Breast epithelium (tissue), 4 donors: ENCODE measurements around the gene ARRDC5. TPM values are rescaled to one million over a fixed set of nuclear protein-coding genes. Genes with fewer than 3 reads are reported as not detected.
"Not testable (repeated sequence)": the region's sequence is repeated elsewhere in the genome, so short reads cannot be mapped to it uniquely, and the experiment has no call there.

Source experiments
- DNase-seq, 2 donors: peaks; one replicate each; pipeline ENCODE4 v3.0.0-alpha.2; 2019; ENCODE audit warnings: low spot score in 2 of 2
- H3K27ac ChIP-seq, 2 donors: fragments of 200-600 bp; sonication (generic) in 1 of 2; one replicate each; pipeline ENCODE4 v1.5.1; 2016 to 2019; ENCODE audit warnings: mild to moderate bottlenecking in 1 of 2
- H3K27me3 ChIP-seq, 2 donors: fragments of 200-600 bp; sonication (generic) in 1 of 2; one replicate each; pipeline versions ENCODE4 v1.5.1 to v1.6.0; 2017 to 2019; ENCODE audit warnings: control low read depth in 1 of 2, mild to moderate bottlenecking in 1 of 2
- H3K36me3 ChIP-seq: fragments of 200-600 bp; one replicate; pipeline ENCODE4 v1.5.1; 2019
- H3K4me1 ChIP-seq, 2 donors: fragments of 200-600 bp; sonication (generic); one replicate each; pipeline ENCODE4 v1.5.1; 2016 to 2019; ENCODE audit warnings: control low read depth in 1 of 2
- H3K4me3 ChIP-seq, 3 donors: fragments of 200-600 bp; sonication (generic); 1 replicate in 2 of 3; 2 replicates in 1 of 3; pipeline ENCODE4 v1.5.1; 2016 to 2019; ENCODE audit warnings: mild to moderate bottlenecking in 3 of 3, moderate library complexity in 2 of 3
- H3K9me3 ChIP-seq, 2 donors: fragments of 200-600 bp; sonication (generic) in 1 of 2; one replicate each; pipeline ENCODE4 v1.5.1; 2016 to 2019; ENCODE audit warnings: control low read depth in 1 of 2
- POLR2A ChIP-seq: fragments of 450-650 bp; IDR thresholded peaks from one replicate; pipeline ENCODE4 v1.6.1; 2016; ENCODE audit warnings: antibody characterized with exemption, mild to moderate bottlenecking, moderate library complexity
- POLR2AphosphoS5 ChIP-seq, 3 donors: sonication (generic); formaldehyde crosslinking; IDR thresholded peaks; one replicate each; pipeline ENCODE4 v1.6.1; 2017; ENCODE audit warnings: antibody characterized with exemption in 3 of 3
- intact Hi-C: fragments of 100-400 bp; cut with DNase I; formaldehyde crosslinking; loops from one replicate; pipeline ENCODE4 v1.15.1; 2023; ENCODE audit warnings: low total_unique reads
- total RNA-seq, 3 donors: library from RNA; depleted of rRNA; stranded (reverse); fragments of >200 nt; gene quantifications; one replicate each; pipeline ENCODE4 v1.1.0, GENCODE V29; 2016
- TF ChIP-seq, protein P1 (sequence below), 3 donors: fragments of 450-650 bp; IDR thresholded peaks; one replicate each; pipeline ENCODE4 v1.5.1; 2016 to 2017; ENCODE audit warnings: antibody characterized with exemption in 3 of 3, mild to moderate bottlenecking in 3 of 3, moderate library complexity in 3 of 3

ARRDC5 gene
- total RNA-seq, 3 donors from 2014 or later = 0.64 TPM; not detected in 2

DNA sequence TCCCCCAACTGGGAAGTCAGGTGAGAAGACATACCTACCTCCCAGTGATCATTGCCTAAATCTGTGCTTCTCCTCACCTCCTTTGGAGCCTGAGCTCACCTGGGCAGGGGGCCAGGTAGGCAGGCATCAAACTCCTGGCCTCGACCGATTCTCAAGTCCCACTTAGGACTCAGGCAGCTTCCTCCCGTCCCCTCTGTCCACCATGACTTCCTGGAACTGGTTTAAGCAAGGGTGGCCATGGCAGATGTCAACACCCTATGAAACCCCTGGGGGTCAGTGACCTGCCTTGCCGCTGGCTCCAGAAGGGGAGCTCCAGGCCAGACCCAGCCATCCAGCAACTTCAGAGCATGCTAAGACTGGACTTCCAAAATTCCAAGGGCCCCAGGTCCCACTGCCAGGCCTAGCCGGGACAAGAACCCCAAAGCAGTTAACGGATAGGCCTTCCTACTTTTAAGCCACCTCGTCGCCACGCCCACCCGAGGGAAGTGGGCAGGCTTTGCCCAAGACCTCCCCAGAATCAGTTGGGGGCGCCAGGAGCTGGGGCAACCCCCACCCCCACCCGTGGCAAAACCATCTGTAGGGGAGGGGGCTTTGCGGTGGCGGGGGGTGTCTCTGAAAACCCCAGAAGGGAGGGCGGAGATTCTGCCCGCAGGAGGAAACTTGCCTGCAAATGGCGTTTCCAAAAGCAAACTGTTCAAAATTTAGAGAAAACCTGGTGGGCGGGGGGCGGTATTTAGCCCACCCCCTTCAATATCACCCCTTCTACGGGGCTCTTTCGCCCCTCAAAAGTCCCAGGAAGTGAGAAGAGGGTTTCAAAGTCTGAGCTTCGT lies 35.9 kb downstream of the ARRDC5 start:
- H3K9me3 ChIP-seq = no peaks in the 10 kb centered on the region
- intact Hi-C loops = loop anchor here (10.0 kb wide), 1 partner anchor 52 kb away; no protein-coding TSS in a partner anchor
- H3K27me3 ChIP-seq = no peaks in the 10 kb centered on the region
- H3K27ac ChIP-seq = peak overlapping the region; percentile 90 to 97
- H3K4me1 ChIP-seq = no peaks in the 10 kb centered on the region
- DNase-seq = peak; percentile 47 to 67
- no peaks in the 10 kb centered on the region for H3K36me3 ChIP-seq
- TF ChIP-seq POLR2A (no peak), POLR2AphosphoS5 (IDR thresholded peaks at IDR 0.05) (no peak)
- TF ChIP-seq, protein P1, sequence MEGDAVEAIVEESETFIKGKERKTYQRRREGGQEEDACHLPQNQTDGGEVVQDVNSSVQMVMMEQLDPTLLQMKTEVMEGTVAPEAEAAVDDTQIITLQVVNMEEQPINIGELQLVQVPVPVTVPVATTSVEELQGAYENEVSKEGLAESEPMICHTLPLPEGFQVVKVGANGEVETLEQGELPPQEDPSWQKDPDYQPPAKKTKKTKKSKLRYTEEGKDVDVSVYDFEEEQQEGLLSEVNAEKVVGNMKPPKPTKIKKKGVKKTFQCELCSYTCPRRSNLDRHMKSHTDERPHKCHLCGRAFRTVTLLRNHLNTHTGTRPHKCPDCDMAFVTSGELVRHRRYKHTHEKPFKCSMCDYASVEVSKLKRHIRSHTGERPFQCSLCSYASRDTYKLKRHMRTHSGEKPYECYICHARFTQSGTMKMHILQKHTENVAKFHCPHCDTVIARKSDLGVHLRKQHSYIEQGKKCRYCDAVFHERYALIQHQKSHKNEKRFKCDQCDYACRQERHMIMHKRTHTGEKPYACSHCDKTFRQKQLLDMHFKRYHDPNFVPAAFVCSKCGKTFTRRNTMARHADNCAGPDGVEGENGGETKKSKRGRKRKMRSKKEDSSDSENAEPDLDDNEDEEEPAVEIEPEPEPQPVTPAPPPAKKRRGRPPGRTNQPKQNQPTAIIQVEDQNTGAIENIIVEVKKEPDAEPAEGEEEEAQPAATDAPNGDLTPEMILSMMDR (IDR thresholded peaks at IDR 0.05) = no peak
- H3K4me3 ChIP-seq = peak overlapping the region; percentile 87 to 95 (median 93)

DNA sequence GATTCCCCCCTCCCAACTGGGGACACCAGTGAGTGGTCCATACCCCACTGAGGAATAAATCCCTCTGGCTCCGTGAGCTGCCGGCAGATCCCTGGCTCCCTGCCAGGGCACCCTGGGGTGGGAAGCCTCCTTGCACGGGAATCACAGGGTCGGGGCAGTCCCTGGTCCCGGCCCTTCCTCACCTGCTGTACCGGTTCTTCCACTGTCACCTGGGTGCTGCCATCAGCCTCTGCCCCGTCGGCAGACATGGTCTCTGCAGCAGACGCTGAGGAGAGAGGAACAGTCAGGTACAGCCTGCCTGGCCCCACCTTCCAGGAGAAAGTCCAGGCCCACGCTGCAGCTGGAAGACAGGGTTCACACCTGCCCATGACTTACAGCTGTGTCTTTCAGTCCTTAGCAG lies 41.5 kb downstream of the ARRDC5 start:
- Histone ChIP-seq H3K27me3 (no peaks in the 10 kb centered on the region), H3K36me3 (no peaks in the 10 kb centered on the region), H3K4me1 (no peaks in the 10 kb centered on the region), H3K9me3 (no peaks in the 10 kb centered on the region), H3K4me3 (no peak overlapping the region), H3K27ac (peak overlapping the region; percentile 40 to 58)
- intact Hi-C loops = loop anchor here (10.0 kb wide), 1 partner anchor 46 kb away; no protein-coding TSS in a partner anchor
- TF ChIP-seq POLR2A (no peak), POLR2AphosphoS5 (IDR thresholded peaks at IDR 0.05) (peak in 1 of 3 donors; percentile 23)
- TF ChIP-seq, protein P1 (IDR thresholded peaks at IDR 0.05) = no peak
- DNase-seq = peak; percentile 73 to 84

DNA sequence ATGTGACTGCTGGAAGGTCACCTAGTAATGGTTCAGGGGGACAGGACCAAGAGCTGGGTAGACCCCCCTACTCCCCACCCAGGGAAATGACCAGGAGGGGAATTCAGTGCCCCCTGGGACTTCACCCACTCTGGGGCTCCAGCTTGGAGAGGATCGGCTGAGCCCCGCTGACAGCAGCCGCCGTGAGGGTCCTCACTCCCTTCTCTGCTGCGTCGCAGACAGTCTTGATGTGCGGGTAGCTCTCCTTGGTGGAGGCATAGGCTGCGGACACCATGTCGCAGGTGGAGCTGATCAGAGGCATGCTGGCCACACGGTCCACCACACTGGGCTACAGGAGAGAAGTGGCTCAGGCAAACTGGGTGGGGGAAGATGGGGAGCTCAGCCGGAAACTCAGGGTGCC lies 43.0 kb downstream of the ARRDC5 start:
- TF ChIP-seq POLR2AphosphoS5 (IDR thresholded peaks at IDR 0.05) = no peak
- TF ChIP-seq, protein P1 (IDR thresholded peaks at IDR 0.05) = no peak
- no peak for TF ChIP-seq POLR2A
- no peaks in the 10 kb centered on the region for H3K36me3 ChIP-seq

DNA sequence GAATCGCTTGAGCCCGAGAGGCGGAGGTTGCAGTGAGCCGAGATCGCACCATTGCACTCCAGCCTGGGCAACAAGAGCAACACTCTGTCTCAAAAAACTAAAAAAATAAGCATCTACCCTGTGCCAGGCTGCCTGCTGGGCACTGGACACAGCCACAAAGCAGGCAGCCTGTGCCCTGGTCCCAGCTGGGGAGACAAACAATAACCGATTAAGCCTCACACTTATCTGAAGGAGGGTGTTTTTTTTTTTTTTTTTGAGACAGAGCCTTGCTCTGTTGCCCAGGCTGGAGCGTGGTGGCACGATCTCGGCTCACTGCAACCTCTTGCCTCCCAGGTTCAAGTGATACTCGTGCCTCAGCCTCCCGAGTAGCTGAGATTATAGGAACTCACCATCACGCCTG lies 46.2 kb downstream of the ARRDC5 start:
- intact Hi-C loops, H3K36me3 ChIP-seq: not testable (repeated sequence)

More for the DNA sequence above, 43.0 kb downstream of the ARRDC5 start:
- H3K4me3 ChIP-seq = no peak overlapping the region
- H3K27ac ChIP-seq = no peak overlapping the region
- no peak for DNase-seq
- H3K9me3 ChIP-seq = no peaks in the 10 kb centered on the region
- no peaks in the 10 kb centered on the region for H3K27me3 ChIP-seq
- H3K4me1 ChIP-seq = no peaks in the 10 kb centered on the region
- intact Hi-C loops = loop anchor here (10.0 kb wide), 1 partner anchor 45 kb away; no protein-coding TSS in a partner anchor

DNA sequence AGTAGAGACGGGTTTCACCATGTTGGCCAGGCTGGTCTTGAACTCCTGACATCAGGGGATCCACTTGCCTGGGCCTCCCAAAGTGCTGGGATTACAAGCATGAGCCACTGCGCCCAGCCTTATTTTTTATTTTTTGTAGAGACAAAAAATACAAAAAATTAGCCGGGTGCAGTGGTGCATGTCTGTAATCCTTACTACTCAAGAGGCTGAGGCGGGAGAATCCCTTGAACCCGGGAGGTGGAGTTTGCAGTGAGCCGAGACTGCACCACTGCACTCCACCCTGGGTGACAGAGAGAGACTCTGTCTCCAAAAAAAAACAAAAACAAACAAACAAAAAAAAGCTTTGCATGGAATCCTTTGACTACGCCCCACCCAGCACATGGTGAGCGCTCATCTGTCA lies 49.2 kb downstream of the ARRDC5 start:
- H3K27me3 ChIP-seq, intact Hi-C loops, H3K27ac ChIP-seq, H3K4me3 ChIP-seq, DNase-seq, H3K4me1 ChIP-seq, H3K36me3 ChIP-seq, H3K9me3 ChIP-seq: not testable (repeated sequence)

More for the DNA sequence above, 46.2 kb downstream of the ARRDC5 start:
- DNase-seq, H3K9me3 ChIP-seq, H3K4me3 ChIP-seq, H3K27me3 ChIP-seq, H3K27ac ChIP-seq, H3K4me1 ChIP-seq: not testable (repeated sequence)

DNA sequence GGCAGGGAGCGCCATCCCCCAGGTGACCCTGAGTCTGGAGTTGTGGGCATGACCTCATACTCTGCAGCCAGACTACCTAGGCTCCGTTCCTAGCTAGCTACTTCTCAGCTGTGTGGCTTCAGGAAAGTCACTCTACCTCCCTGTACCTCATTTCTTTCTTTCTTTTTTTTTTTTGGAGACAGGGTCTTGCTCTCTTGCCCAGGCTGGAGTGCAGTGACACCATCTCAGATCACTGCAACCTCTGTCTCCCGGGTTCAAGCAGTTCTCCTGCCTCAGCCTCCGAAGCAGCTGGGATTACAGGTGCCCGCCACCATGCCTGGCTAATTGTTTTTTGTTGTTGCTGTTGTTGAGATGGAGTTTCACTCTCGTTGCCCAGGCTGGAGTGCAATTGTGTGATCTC lies 50.2 kb downstream of the ARRDC5 start:
- Histone ChIP-seq H3K4me1 (no peaks in the 10 kb centered on the region), H3K27ac (no peak overlapping the region), H3K27me3 (no peaks in the 10 kb centered on the region), H3K36me3 (no peaks in the 10 kb centered on the region), H3K9me3 (no peaks in the 10 kb centered on the region), H3K4me3 (no peak overlapping the region)
- no peak for DNase-seq
- intact Hi-C loops = no loop called here
- TF ChIP-seq POLR2AphosphoS5 (IDR thresholded peaks at IDR 0.05) (no peak), POLR2A (no peak)
- TF ChIP-seq, protein P1 (IDR thresholded peaks at IDR 0.05) = no peak
